Neural progenitor cell (in vitro differentiated cells): Measurements from ENCODE around the gene CDRT4. TPM values are rescaled to one million over a fixed set of nuclear protein-coding genes. Genes with fewer than 3 reads are reported as not detected.

Source experiments
- DNase-seq: peaks from one replicate; pipeline ENCODE4 v3.0.0-alpha.2; 2016; ENCODE audit warnings: low spot score
- H2AFZ ChIP-seq: fragments of 200-600 bp; sonication (generic); replicated peaks from 2 replicates; pipeline ENCODE4 v1.6.1; 2016; ENCODE audit warnings: antibody characterized with exemption
- H3F3A ChIP-seq: fragments of 200-600 bp; sonication (generic); 2 replicates; pipeline ENCODE4 v1.6.1; 2016; ENCODE audit warnings: antibody characterized with exemption, low read depth
- H3K27ac ChIP-seq: fragments of 200-600 bp; sonication (generic); 2 replicates; pipeline ENCODE4 v1.5.1; 2016; ENCODE audit warnings: mild to moderate bottlenecking
- H3K27me3 ChIP-seq: fragments of 200-600 bp; sonication (generic); 2 replicates; pipeline ENCODE4 v1.6.1; 2016; ENCODE audit warnings: mild to moderate bottlenecking, moderate library complexity
- H3K36me3 ChIP-seq: fragments of 200-600 bp; sonication (generic); 2 replicates; pipeline ENCODE4 v1.5.1; 2016
- H3K4me1 ChIP-seq: fragments of 200-600 bp; sonication (generic); 2 replicates; pipeline ENCODE4 v1.6.1; 2016; ENCODE audit warnings: mixed run types
- H3K4me2 ChIP-seq: fragments of 200-600 bp; sonication (generic); 2 replicates; pipeline ENCODE4 v1.6.1; 2016
- H3K4me3 ChIP-seq: fragments of 200-600 bp; sonication (generic); 2 replicates; pipeline ENCODE4 v1.5.1; 2016
- H3K79me2 ChIP-seq: fragments of 200-600 bp; sonication (generic); 2 replicates; pipeline ENCODE4 v1.6.1; 2016; ENCODE audit warnings: low read depth
- H3K9ac ChIP-seq: fragments of 200-600 bp; sonication (generic); 2 replicates; pipeline ENCODE4 v1.6.1; 2016
- H3K9me3 ChIP-seq: fragments of 200-600 bp; sonication (generic); 2 replicates; pipeline ENCODE4 v1.5.1; 2016; ENCODE audit warnings: low read depth
- H4K20me1 ChIP-seq: fragments of 200-600 bp; sonication (generic); 2 replicates; pipeline ENCODE4 v1.6.1; 2016; ENCODE audit warnings: low read depth
- H3K27ac Mint-ChIP-seq: 3 replicates; pipeline ENCODE4 v1.8.0; 2021; ENCODE audit warnings: mixed read lengths
- H3K27me3 Mint-ChIP-seq: 2 replicates; pipeline ENCODE4 v1.8.0; 2022; ENCODE audit warnings: low read depth, mild to moderate bottlenecking, inconsistent platforms, moderate library complexity, mixed read lengths; ENCODE audit not compliant: insufficient read depth
- H3K36me3 Mint-ChIP-seq: 3 replicates; pipeline ENCODE4 v1.8.0; 2021; ENCODE audit warnings: mixed read lengths
- H3K4me1 Mint-ChIP-seq: 3 replicates; pipeline ENCODE4 v1.8.0; 2021; ENCODE audit warnings: mixed read lengths
- H3K4me3 Mint-ChIP-seq: 3 replicates; pipeline ENCODE4 v1.8.0; 2021; ENCODE audit warnings: mild to moderate bottlenecking, moderate library complexity, mixed read lengths
- H3K9me3 Mint-ChIP-seq: 3 replicates; pipeline ENCODE4 v1.8.0; 2020; ENCODE audit warnings: mixed read lengths
- EZH2 ChIP-seq: fragments of 200-600 bp; sonication (generic); IDR thresholded peaks from 2 replicates; pipeline ENCODE4 v1.6.1; 2017; ENCODE audit warnings: antibody characterized with exemption, mild to moderate bottlenecking, moderate library complexity
- EZH2phosphoT487 ChIP-seq: fragments of 200-600 bp; sonication (generic); IDR thresholded peaks from 2 replicates; pipeline ENCODE4 v1.6.1; 2017; ENCODE audit warnings: antibody characterized with exemption
- total RNA-seq: library from RNA; depleted of rRNA; stranded (reverse); fragments of >200 nt; gene quantifications from 2 replicates; pipeline ENCODE4 v1.2.3, GENCODE V29; 2015; ENCODE audit warnings: low replicate concordance
- TF ChIP-seq, protein P1 (sequence below): fragments of 200-600 bp; sonication (generic); IDR thresholded peaks from 2 replicates; pipeline ENCODE4 v1.5.1; 2017; ENCODE audit warnings: antibody characterized with exemption, mild to moderate bottlenecking

CDRT4 gene
- total RNA-seq, 1 donor from 2014 or later: 18.2 TPM

DNA sequence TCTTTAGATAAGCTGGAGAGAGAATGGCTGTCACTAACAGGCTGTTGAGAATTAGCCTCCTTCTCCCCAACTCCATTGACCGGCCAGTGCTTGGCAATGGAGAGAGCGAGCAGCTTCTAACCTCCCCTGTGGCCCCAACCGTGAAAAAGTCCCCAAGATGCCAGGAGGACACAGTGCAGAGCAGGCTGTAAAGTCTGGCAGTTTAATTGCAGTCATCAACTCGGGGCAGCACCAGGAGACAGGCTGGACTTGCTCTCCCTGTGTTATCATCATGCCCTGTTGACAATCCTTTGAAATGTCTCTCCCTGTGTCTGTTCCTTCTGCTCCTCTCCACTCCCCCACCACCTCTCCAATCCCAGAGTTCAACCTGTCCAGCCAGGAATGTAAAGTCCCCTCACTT lies 705 bp upstream of the CDRT4 start:
- no peak overlapping the region for H3K4me3 ChIP-seq
- Mint-ChIP-seq H3K27me3 (peaks cover under 1% of the 10 kb centered on the region), H3K9me3 (no peaks in the 10 kb centered on the region), H3K4me1 (peaks cover 4% of the 10 kb centered on the region), H3K4me3 (no peak overlapping the region), H3K36me3 (peaks cover under 1% of the 10 kb centered on the region), H3K27ac (no peak overlapping the region)
- no peaks in the 10 kb centered on the region for H3K36me3 ChIP-seq
- no peaks in the 10 kb centered on the region for H4K20me1 ChIP-seq
- no peak overlapping the region for H3K27ac ChIP-seq
- TF ChIP-seq, protein P1, sequence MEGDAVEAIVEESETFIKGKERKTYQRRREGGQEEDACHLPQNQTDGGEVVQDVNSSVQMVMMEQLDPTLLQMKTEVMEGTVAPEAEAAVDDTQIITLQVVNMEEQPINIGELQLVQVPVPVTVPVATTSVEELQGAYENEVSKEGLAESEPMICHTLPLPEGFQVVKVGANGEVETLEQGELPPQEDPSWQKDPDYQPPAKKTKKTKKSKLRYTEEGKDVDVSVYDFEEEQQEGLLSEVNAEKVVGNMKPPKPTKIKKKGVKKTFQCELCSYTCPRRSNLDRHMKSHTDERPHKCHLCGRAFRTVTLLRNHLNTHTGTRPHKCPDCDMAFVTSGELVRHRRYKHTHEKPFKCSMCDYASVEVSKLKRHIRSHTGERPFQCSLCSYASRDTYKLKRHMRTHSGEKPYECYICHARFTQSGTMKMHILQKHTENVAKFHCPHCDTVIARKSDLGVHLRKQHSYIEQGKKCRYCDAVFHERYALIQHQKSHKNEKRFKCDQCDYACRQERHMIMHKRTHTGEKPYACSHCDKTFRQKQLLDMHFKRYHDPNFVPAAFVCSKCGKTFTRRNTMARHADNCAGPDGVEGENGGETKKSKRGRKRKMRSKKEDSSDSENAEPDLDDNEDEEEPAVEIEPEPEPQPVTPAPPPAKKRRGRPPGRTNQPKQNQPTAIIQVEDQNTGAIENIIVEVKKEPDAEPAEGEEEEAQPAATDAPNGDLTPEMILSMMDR: no peak
- no peak for TF ChIP-seq EZH2
- no peak for TF ChIP-seq EZH2phosphoT487
- no peak overlapping the region for H3K4me2 ChIP-seq
- H3K4me1 ChIP-seq: peaks cover 3% of the 10 kb centered on the region
- H3K9ac ChIP-seq: no peak overlapping the region
- no peaks in the 10 kb centered on the region for H3K9me3 ChIP-seq
- no peaks in the 10 kb centered on the region for H3K79me2 ChIP-seq
- H3K27me3 ChIP-seq: no peaks in the 10 kb centered on the region
- no peak for DNase-seq
- H2AFZ ChIP-seq: no peak overlapping the region
- no peaks in the 10 kb centered on the region for H3F3A ChIP-seq

DNA sequence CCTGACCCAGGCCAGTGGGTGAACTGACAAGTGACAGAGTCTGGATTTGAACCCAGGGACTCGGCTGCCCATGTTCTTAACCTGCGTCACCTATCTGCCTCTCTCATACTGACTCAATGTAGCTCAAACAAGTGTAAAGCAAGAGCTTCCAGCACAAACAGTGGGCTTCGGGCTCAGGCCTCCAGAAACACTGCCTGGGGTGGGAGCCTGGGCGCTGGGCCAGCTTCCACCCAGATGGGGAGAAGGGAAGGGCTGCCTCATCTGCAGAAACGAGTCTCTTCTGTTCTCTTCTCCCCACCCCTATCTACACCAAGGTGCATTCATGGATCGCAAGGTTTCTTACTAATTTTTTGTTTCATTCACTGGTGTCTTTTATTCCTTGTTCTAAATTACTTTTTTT lies 1.3 kb downstream of the CDRT4 start:
- Mint-ChIP-seq H3K4me3 (no peak overlapping the region), H3K36me3 (peaks cover 9% of the 10 kb centered on the region), H3K9me3 (no peaks in the 10 kb centered on the region), H3K27ac (no peak overlapping the region), H3K27me3 (no peaks in the 10 kb centered on the region), H3K4me1 (no peaks in the 10 kb centered on the region)
- no peaks in the 10 kb centered on the region for H3K9me3 ChIP-seq
- H3K36me3 ChIP-seq: no peaks in the 10 kb centered on the region
- H2AFZ ChIP-seq: no peak overlapping the region
- H3K27me3 ChIP-seq: no peaks in the 10 kb centered on the region
- no peaks in the 10 kb centered on the region for H3F3A ChIP-seq
- peaks cover 3% of the 10 kb centered on the region for H3K4me1 ChIP-seq
- H3K4me3 ChIP-seq: no peak overlapping the region
- H3K27ac ChIP-seq: no peak overlapping the region
- no peak overlapping the region for H3K4me2 ChIP-seq
- no peaks in the 10 kb centered on the region for H3K79me2 ChIP-seq
- DNase-seq: no peak
- no peaks in the 10 kb centered on the region for H4K20me1 ChIP-seq
- no peak overlapping the region for H3K9ac ChIP-seq
- no peak for TF ChIP-seq EZH2
- TF ChIP-seq, protein P1: no peak

DNA sequence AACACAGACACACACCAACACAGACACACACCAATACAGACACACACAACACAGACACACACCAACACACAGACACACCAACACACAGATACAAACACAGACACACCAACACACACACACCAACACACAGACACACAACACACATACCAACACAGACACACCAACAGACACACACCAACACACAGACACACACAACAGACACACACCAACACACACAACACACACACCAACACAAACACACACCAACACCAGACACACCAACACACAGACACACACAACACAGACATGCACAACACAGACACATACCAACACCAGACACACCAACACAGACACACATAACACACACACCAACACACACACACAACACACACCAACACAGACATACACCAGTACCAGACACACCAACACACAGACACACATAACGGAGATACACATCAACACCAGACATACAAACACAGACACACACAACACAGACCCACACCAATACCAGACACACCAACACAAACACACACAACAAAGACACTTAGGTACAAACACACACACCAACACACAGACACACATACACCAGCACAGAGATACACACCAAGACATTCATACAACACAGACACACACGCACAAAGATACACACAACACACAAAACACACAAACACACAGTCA lies 2.2 kb downstream of the CDRT4 start:
- H4K20me1 ChIP-seq: no peaks in the 10 kb centered on the region
- no peak for DNase-seq
- H3K36me3 ChIP-seq: no peaks in the 10 kb centered on the region
- Mint-ChIP-seq H3K27ac (no peak overlapping the region), H3K36me3 (peaks cover 9% of the 10 kb centered on the region), H3K4me3 (no peak overlapping the region), H3K4me1 (no peaks in the 10 kb centered on the region), H3K27me3 (no peaks in the 10 kb centered on the region), H3K9me3 (no peaks in the 10 kb centered on the region)
- no peaks in the 10 kb centered on the region for H3F3A ChIP-seq
- no peaks in the 10 kb centered on the region for H3K27me3 ChIP-seq
- no peak overlapping the region for H3K4me3 ChIP-seq
- no peak overlapping the region for H3K9ac ChIP-seq
- no peak overlapping the region for H2AFZ ChIP-seq
- no peak overlapping the region for H3K27ac ChIP-seq
- no peaks in the 10 kb centered on the region for H3K9me3 ChIP-seq
- H3K79me2 ChIP-seq: no peaks in the 10 kb centered on the region
- peaks cover 3% of the 10 kb centered on the region for H3K4me1 ChIP-seq
- no peak overlapping the region for H3K4me2 ChIP-seq
- no peak for TF ChIP-seq EZH2
- TF ChIP-seq, protein P1: no peak
- no peak for TF ChIP-seq EZH2phosphoT487
